Ishikawa (cell line): ENCODE data around the gene KDF1.

Experiments
- CEBPB ChIP-seq: IDR thresholded peaks from 2 replicates; pipeline ENCODE4 v1.6.1; 2012
- CREB1 ChIP-seq: IDR thresholded peaks from 2 replicates; pipeline ENCODE4 v1.6.1; 2012; ENCODE audit warnings: low read depth
- EGR1 ChIP-seq: IDR thresholded peaks from 2 replicates; pipeline ENCODE4 v1.6.1; 2012
- EP300 ChIP-seq: IDR thresholded peaks from 2 replicates; pipeline ENCODE4 v1.6.1; 2012; ENCODE audit warnings: borderline replicate concordance
- FOXM1 ChIP-seq: IDR thresholded peaks from 2 replicates; pipeline ENCODE4 v1.6.1; 2012; ENCODE audit warnings: low read depth, borderline replicate concordance
- MAX ChIP-seq: IDR thresholded peaks from 2 replicates; pipeline ENCODE4 v1.6.1; 2012
- NFIC ChIP-seq: IDR thresholded peaks from 2 replicates; pipeline ENCODE4 v1.6.1; 2012
- RAD21 ChIP-seq: IDR thresholded peaks from 2 replicates; pipeline ENCODE4 v1.6.1; 2012; ENCODE audit warnings: low read depth
- REST ChIP-seq: IDR thresholded peaks from 2 replicates; pipeline ENCODE4 v1.6.1; 2012; ENCODE audit warnings: low read depth, mild to moderate bottlenecking
- TAF1 ChIP-seq: IDR thresholded peaks from 2 replicates; pipeline ENCODE4 v1.6.1; 2012; ENCODE audit warnings: low read depth, mild to moderate bottlenecking
- TCF12 ChIP-seq: IDR thresholded peaks from 2 replicates; pipeline ENCODE4 v1.6.1; 2012; ENCODE audit warnings: low read depth
- TEAD4 ChIP-seq: IDR thresholded peaks from 2 replicates; pipeline ENCODE4 v1.6.1; 2012
- USF1 ChIP-seq: IDR thresholded peaks from 2 replicates; pipeline ENCODE4 v1.6.1; 2012
- YY1 ChIP-seq: IDR thresholded peaks from 2 replicates; pipeline ENCODE4 v1.6.1; 2012; ENCODE audit warnings: low read depth
- ZBTB7A ChIP-seq: IDR thresholded peaks from 2 replicates; pipeline ENCODE4 v1.6.1; 2012; ENCODE audit warnings: low read depth

Gene KDF1

GRCh38 chr1:26999440-26999987 is 39.2 kb upstream of the KDF1 start:
- TF ChIP-seq TAF1, result no peak
- TF ChIP-seq NFIC, result peak; percentile 44; the same call in 1 of the 2 replicates
- 0 out of 2 replicates have a peak, but pooled peaks have one; percentile 53 for TF ChIP-seq TCF12
- no peak for TF ChIP-seq ZBTB7A
- no peak for TF ChIP-seq EP300
- TF ChIP-seq RAD21, result no peak
- no peak for TF ChIP-seq CEBPB
- TF ChIP-seq USF1, result no peak
- TF ChIP-seq TEAD4, result peak; percentile 82
- TF ChIP-seq CREB1, result no peak
- no peak for TF ChIP-seq REST
- no peak for TF ChIP-seq EGR1

GRCh38 chr1:26998429-26999300 is 38.4 kb upstream of the KDF1 start:
- TF ChIP-seq USF1 (no peak), MAX (no peak), TCF12 (no peak), YY1 (no peak), TEAD4 (no peak), TAF1 (no peak), CEBPB (no peak), EP300 (no peak), ZBTB7A (no peak), NFIC (no peak), RAD21 (no peak), REST (no peak), CREB1 (no peak), FOXM1 (no peak), EGR1 (no peak)

GRCh38 chr1:26996665-26997064 is 36.4 kb upstream of the KDF1 start:
- TF ChIP-seq CREB1 (no peak), REST (no peak), NFIC (no peak), FOXM1 (no peak), EGR1 (no peak), TCF12 (no peak), USF1 (no peak), CEBPB (no peak), EP300 (no peak), RAD21 (no peak), YY1 (no peak), TAF1 (no peak), MAX (no peak), ZBTB7A (no peak)
